Thoracic aorta (tissue), 2 donors: Measurements from ENCODE around the gene CCR2. TPM values are rescaled to one million over a fixed set of nuclear protein-coding genes. Genes with fewer than 3 reads are reported as not detected.

ENCODE experiments used
- ATAC-seq: fragments of 150-250 bp; one replicate; pipeline ENCODE4 v1.8.0; 2017; ENCODE audit warnings: low read depth; ENCODE audit not compliant: insufficient number of reproducible peaks, low FRiP score
- DNase-seq: peaks from one replicate; pipeline ENCODE4 v3.0.0-alpha.2; 2020; ENCODE audit warnings: low spot score
- H3K27ac ChIP-seq, 2 donors: fragments of 200-600 bp; sonication (generic); 1 replicate in 1 of 2; 2 replicates in 1 of 2; pipeline ENCODE4 v1.5.1; 2016; ENCODE audit warnings: mild to moderate bottlenecking in 2 of 2, moderate library complexity in 2 of 2
- H3K27me3 ChIP-seq: fragments of 200-600 bp; sonication (generic); replicated peaks from 2 replicates; pipeline ENCODE4 v1.6.0; 2016; ENCODE audit warnings: mild to moderate bottlenecking; ENCODE audit not compliant: insufficient read depth
- H3K36me3 ChIP-seq: fragments of 200-600 bp; sonication (generic); one replicate; pipeline ENCODE4 v1.5.1; 2016
- H3K4me1 ChIP-seq, 2 donors: fragments of 200-600 bp; sonication (generic); 1 replicate in 1 of 2; 2 replicates in 1 of 2; pipeline versions ENCODE4 v1.5.1 to v1.6.0; 2016; ENCODE audit warnings: low read depth in 2 of 2, mild to moderate bottlenecking in 1 of 2; ENCODE audit not compliant: control insufficient read depth in 1 of 2
- H3K4me3 ChIP-seq: fragments of 200-600 bp; sonication (generic); 2 replicates; pipeline ENCODE4 v1.5.1; 2016; ENCODE audit warnings: mild to moderate bottlenecking
- H3K9me3 ChIP-seq: fragments of 200-600 bp; sonication (generic); 2 replicates; pipeline ENCODE4 v1.5.1; 2016
- CTCF ChIP-seq: fragments of 200-600 bp; sonication (generic); IDR thresholded peaks from one replicate; pipeline ENCODE4 v1.5.1; 2019; ENCODE audit warnings: antibody characterized with exemption
- total RNA-seq, 2 donors: library from RNA; depleted of rRNA; stranded (reverse); fragments of >200 nt; gene quantifications; one replicate each; pipeline versions ENCODE4 v1.1.0 to v1.2.3, GENCODE V29; 2016

CCR2 gene
- total RNA-seq, 2 donors from 2014 or later: 0.41 to 8.2 TPM

GRCh38 chr3:46393011-46393410 is 39.1 kb downstream of the CCR2 start:
- no peak for DNase-seq
- no peak for TF ChIP-seq CTCF
- Histone ChIP-seq H3K4me3 (no peak overlapping the region), H3K9me3 (no peaks in the 10 kb centered on the region), H3K4me1 (no peaks in the 10 kb centered on the region), H3K27me3 (no peaks in the 10 kb centered on the region), H3K36me3 (no peaks in the 10 kb centered on the region), H3K27ac (no peak overlapping the region)
- no peak for ATAC-seq

GRCh38 chr3:46393554-46394434 is 39.9 kb downstream of the CCR2 start:
- no peaks in the 10 kb centered on the region for H3K4me1 ChIP-seq
- ATAC-seq (no peak), DNase-seq (no peak)
- no peaks in the 10 kb centered on the region for H3K36me3 ChIP-seq
- TF ChIP-seq CTCF: no peak
- H3K9me3 ChIP-seq: no peaks in the 10 kb centered on the region
- H3K4me3 ChIP-seq: no peak overlapping the region
- no peak overlapping the region for H3K27ac ChIP-seq
- no peaks in the 10 kb centered on the region for H3K27me3 ChIP-seq

GRCh38 chr3:46395210-46395661 is 41.3 kb downstream of the CCR2 start:
- no peak for TF ChIP-seq CTCF
- Histone ChIP-seq H3K27me3 (no peaks in the 10 kb centered on the region), H3K36me3 (no peaks in the 10 kb centered on the region), H3K4me1 (no peaks in the 10 kb centered on the region), H3K9me3 (no peaks in the 10 kb centered on the region), H3K27ac (no peak overlapping the region), H3K4me3 (no peak overlapping the region)
- DNase-seq: no peak
- no peak for ATAC-seq

GRCh38 chr3:46395766-46396530 is 42.0 kb downstream of the CCR2 start:
- Histone ChIP-seq H3K27me3 (no peaks in the 10 kb centered on the region), H3K4me1 (no peaks in the 10 kb centered on the region), H3K36me3 (no peaks in the 10 kb centered on the region), H3K27ac (no peak overlapping the region), H3K4me3 (no peak overlapping the region), H3K9me3 (no peaks in the 10 kb centered on the region)
- no peak for TF ChIP-seq CTCF
- ATAC-seq: no peak
- no peak for DNase-seq

GRCh38 chr3:46397111-46397510 is 43.2 kb downstream of the CCR2 start:
- no peak for ATAC-seq
- Histone ChIP-seq H3K4me3 (no peak overlapping the region), H3K27ac (no peak overlapping the region), H3K4me1 (no peaks in the 10 kb centered on the region), H3K27me3 (no peaks in the 10 kb centered on the region), H3K36me3 (no peaks in the 10 kb centered on the region), H3K9me3 (no peaks in the 10 kb centered on the region)
- no peak for DNase-seq
- no peak for TF ChIP-seq CTCF
